Neutrophil (primary cell): ENCODE measurements around the gene CARHSP1.

Experiments used
- H3K27ac ChIP-seq: fragments of 200-600 bp; sonication (generic); 2 replicates; pipeline ENCODE4 v1.5.1; 2016; ENCODE audit warnings: mild to moderate bottlenecking, moderate library complexity
- H3K27me3 ChIP-seq: fragments of 200-600 bp; sonication (generic); 2 replicates; pipeline ENCODE4 v1.6.0; 2016; ENCODE audit warnings: mild to moderate bottlenecking
- H3K36me3 ChIP-seq: fragments of 200-600 bp; sonication (generic); 2 replicates; pipeline ENCODE4 v1.5.1; 2017
- H3K4me1 ChIP-seq, 2 experiments: fragments of 200-600 bp in 1 of 2; sonication (generic) in 1 of 2; 1 replicate in 1 of 2; 2 replicates in 1 of 2; pipeline versions ENCODE4 v1.5.1 to v1.6.1; 2013 to 2016; ENCODE audit warnings: low read depth in 1 of 2, low read length in 1 of 2, mild to moderate bottlenecking in 1 of 2, moderate library complexity in 1 of 2; ENCODE audit not compliant: control insufficient read depth in 1 of 2, insufficient read depth in 1 of 2
- H3K4me3 ChIP-seq, 2 experiments: fragments of 200-600 bp in 1 of 2; sonication (generic) in 1 of 2; 1 replicate in 1 of 2; 2 replicates in 1 of 2; pipeline ENCODE4 v1.5.1; 2013 to 2016; ENCODE audit warnings: low read depth in 1 of 2, low read length in 1 of 2, mild to moderate bottlenecking in 1 of 2, moderate library complexity in 1 of 2
- H3K9me3 ChIP-seq: fragments of 200-600 bp; sonication (generic); 2 replicates; pipeline ENCODE4 v1.5.1; 2016
- CTCF ChIP-seq: fragments of 200-600 bp; sonication (generic); IDR thresholded peaks from 2 replicates; pipeline ENCODE4 v1.5.1; 2016; ENCODE audit warnings: antibody characterized with exemption

The CARHSP1 gene

GRCh38 chr16:8905168-8905762, 36.5 kb upstream of the CARHSP1 start:
- Histone ChIP-seq H3K9me3 (no peaks in the 10 kb centered on the region), H3K36me3 (peaks cover 99% of the 10 kb centered on the region)
- no peak for TF ChIP-seq CTCF

GRCh38 chr16:8904018-8904430, 35.2 kb upstream of the CARHSP1 start:
- peaks cover 99% of the 10 kb centered on the region for H3K36me3 ChIP-seq
- TF ChIP-seq CTCF = no peak

More at GRCh38 chr16:8905168-8905762, 36.5 kb upstream of the CARHSP1 start:
- H3K27ac ChIP-seq = no peak overlapping the region
- peaks cover 0 to 5% of the 10 kb centered on the region in 2 experiments for H3K4me1 ChIP-seq
- H3K27me3 ChIP-seq = no peaks in the 10 kb centered on the region
- H3K4me3 ChIP-seq = no peak overlapping the region

GRCh38 chr16:8903004-8903403, 34.2 kb upstream of the CARHSP1 start:
- TF ChIP-seq CTCF = no peak
- H3K9me3 ChIP-seq = no peaks in the 10 kb centered on the region
- peaks cover 99% of the 10 kb centered on the region for H3K36me3 ChIP-seq
- H3K27me3 ChIP-seq = no peaks in the 10 kb centered on the region
- H3K27ac ChIP-seq = no peak overlapping the region
- peaks cover 0 to 5% of the 10 kb centered on the region in 2 experiments for H3K4me1 ChIP-seq
- H3K4me3 ChIP-seq = no peak overlapping the region

More at GRCh38 chr16:8904018-8904430, 35.2 kb upstream of the CARHSP1 start:
- Histone ChIP-seq H3K4me1 (peaks cover 0 to 5% of the 10 kb centered on the region in 2 experiments), H3K9me3 (no peaks in the 10 kb centered on the region), H3K27ac (no peak overlapping the region), H3K27me3 (no peaks in the 10 kb centered on the region), H3K4me3 (no peak overlapping the region)

- no peak for TF ChIP-seq CTCF
- no peak overlapping the region for H3K4me3 ChIP-seq
- no peaks in the 10 kb centered on the region for H3K4me1 ChIP-seq
- H3K27me3 ChIP-seq = no peaks in the 10 kb centered on the region
- no peaks in the 10 kb centered on the region for H3K9me3 ChIP-seq
- peaks cover 99% of the 10 kb centered on the region for H3K36me3 ChIP-seq
- H3K27ac ChIP-seq = no peak overlapping the region
Measured at GRCh38 chr16:8901320-8901861, 32.6 kb upstream of the CARHSP1 start.

- no peak for TF ChIP-seq CTCF
- no peaks in the 10 kb centered on the region for H3K27me3 ChIP-seq
- peaks cover 99% of the 10 kb centered on the region for H3K36me3 ChIP-seq
- no peak overlapping the region for H3K4me3 ChIP-seq
- no peak overlapping the region for H3K27ac ChIP-seq
- H3K4me1 ChIP-seq = no peaks in the 10 kb centered on the region
- H3K9me3 ChIP-seq = no peaks in the 10 kb centered on the region
Measured at GRCh38 chr16:8900343-8900742, 31.5 kb upstream of the CARHSP1 start.
